ENCODE measurements around the gene MRPL30.
"Not testable (repeated sequence)": the region's sequence is repeated elsewhere in the genome, so short reads cannot be mapped to it uniquely, and the experiment has no call there.

MRPL30 gene

DNA sequence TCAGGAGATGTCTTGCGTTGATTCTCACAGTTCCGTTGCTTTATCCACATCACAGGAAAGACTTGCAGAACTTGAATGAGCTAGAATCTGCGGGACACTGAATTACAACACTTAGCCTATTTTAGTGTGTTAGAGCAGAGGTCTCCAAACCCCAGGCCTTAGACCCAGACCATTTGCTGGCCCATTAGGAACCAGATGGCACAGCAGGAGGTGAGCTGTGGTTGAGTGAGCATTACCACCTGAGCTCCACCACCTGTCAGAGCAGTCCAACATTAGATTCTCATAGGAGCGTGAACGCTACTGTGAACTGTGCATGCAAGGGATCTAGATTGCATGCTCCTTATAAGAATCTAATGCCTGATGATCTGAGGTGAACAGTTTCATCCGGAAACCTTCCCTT lies 3.8 kb downstream of the MRPL30 start:
- no peak for DNase-seq (ENCODE audit: low read depth in 2 of 3, low spot score in 2 of 3)

DNA sequence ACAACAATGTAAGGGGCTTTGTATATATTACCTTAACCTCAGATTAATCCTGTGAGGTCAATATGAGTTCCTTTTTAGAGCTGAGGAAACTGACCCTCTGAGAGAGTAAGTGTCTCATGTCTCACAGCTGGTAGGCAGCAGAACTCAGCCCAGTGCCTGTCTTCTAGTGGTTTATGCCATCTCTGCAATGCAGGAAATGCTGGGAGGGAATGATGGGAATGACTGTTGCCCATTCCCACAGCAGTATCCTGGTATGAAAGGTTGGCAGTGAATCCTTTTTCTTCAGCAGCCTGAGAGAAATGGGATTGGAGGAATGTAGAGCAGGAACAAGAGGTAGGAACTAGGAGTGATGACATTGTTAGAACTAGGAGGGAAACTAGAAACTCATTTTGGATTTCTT lies 6.0 kb downstream of the MRPL30 start:
- DNase-seq (ENCODE audit: low read depth in 2 of 3, low spot score in 2 of 3) = no peak

DNA sequence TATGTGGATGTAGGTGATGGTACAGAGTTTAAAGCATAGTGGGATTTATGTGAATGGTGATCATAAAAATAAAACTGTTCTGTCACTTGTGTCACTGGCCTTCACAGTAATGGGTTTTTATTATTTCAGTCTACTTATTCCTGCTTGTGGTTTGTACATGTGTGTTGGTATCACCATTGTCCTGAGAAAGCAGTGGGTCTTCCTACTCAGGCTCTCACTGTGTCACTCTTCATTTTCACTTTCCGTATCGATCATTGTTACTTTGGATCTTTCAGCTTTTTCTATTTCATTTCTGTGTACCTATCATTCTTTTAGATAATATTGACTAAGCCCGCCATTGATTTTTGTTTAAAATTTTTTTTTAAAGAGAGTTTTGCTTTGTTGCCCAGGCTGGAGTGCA lies 7.4 kb downstream of the MRPL30 start:
- no peak for DNase-seq (ENCODE audit: low read depth in 2 of 3, low spot score in 2 of 3)

DNA sequence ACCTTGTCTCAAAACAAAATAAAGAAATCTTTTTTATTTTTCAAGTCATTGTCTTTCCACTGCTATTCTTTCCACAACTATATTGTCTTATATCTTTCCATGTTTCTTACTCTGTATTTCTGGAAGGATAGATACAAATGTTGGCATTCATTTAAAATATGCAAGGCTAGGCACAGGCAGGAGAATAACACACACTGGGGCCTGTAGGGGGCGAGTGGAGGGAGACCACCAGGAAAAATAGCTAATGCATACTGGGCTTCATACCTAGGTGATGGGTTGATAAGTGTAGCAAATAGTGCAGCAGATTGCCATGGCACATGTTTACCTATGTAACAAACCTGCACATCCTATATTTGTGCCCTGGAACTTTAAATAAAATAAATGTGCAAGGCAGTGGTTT lies 9.6 kb downstream of the MRPL30 start:
- DNase-seq (ENCODE audit: low read depth in 2 of 3, low spot score in 2 of 3) = no peak

DNA sequence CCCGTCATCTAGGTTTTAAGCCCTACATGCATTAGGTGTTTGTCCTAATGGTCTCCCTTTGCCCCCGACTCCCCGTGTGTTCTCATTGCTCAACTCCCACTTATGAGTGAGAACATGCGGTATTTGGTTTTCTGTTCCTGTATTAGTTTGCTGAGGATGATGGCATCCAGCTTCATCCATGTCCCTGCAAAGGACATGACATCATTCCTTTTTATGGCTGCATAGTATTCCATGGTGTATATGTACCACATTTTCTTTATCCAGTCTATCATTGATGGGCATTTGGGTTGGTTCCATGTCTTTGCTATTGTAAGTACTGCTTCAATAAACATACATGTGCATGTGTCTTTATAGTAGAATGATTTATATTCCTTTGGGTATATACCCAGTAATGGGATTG lies 11.4 kb downstream of the MRPL30 start:
- not testable (repeated sequence) for DNase-seq (ENCODE audit: low read depth in 2 of 3, low spot score in 2 of 3)

DNA sequence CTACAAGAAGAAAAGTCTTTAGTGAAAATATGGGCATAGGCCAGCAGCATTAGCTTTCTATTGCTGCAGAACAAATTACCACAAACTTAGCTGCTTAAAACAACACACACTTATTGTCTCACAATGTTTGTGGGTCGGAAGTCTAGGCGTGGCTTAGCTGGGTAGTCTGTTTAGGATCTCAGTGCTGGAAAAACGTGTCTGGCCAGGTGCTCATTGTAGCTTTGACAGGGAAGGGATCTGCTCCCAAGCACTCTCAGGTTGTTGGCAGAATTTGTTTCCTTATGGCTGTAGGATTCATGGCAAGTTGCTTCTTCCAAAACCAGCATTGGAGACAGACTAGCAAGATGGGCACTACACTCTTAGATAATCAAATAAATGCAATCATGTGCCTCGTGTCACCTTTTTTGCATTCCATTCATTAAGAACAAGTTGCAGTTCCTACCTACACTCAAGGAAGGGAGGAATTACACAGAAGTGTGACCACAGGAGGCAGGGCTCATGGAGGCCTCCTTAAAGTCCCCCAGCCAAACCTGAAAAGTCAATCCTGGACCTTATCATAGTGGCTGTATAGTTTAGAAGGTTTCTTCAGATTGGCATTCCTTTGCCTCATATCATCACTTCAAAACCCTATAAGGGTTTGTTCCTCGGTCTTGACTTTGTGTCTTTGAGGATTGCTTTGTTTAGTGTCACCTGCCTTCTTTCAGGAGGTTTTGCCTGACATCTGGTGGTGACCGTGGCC lies 17.3 kb downstream of the MRPL30 start:
- no peak for DNase-seq (ENCODE audit: low read depth in 2 of 3, low spot score in 2 of 3)

DNA sequence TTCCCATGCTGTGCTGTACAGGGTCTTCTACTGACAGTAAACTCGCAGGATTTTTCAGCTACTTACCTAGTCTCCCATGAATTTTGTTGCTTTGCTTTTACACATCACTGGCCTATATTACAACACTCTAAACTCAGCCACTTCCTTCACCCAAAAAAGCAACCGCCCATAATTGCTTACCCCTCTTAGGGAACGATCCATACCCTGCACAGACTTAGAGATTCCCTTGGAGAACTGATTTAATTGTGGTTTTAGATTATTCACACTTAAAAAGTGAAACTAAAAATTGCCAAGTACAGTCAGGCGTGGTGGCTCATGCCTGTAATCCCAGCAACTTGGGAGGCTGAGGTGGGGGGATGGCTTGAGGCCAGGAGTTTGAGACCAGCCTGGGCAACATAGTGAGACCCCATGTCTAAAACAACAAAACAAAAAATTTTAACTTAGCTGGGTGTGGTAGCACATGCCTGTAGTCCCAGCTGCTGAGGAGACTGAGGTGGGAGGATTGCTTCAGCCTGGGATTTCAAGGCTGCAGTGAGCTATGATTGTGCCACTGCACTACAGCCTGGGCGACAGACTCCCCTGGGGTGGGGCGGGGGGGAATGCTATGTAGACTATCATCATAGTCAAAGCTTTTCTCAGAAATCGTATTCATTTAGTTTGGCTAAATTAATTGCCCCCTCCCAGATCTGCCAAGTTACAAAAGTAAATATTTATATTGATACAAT lies 19.3 kb downstream of the MRPL30 start:
- DNase-seq (ENCODE audit: low read depth in 2 of 3, low spot score in 2 of 3) = no peak

DNA sequence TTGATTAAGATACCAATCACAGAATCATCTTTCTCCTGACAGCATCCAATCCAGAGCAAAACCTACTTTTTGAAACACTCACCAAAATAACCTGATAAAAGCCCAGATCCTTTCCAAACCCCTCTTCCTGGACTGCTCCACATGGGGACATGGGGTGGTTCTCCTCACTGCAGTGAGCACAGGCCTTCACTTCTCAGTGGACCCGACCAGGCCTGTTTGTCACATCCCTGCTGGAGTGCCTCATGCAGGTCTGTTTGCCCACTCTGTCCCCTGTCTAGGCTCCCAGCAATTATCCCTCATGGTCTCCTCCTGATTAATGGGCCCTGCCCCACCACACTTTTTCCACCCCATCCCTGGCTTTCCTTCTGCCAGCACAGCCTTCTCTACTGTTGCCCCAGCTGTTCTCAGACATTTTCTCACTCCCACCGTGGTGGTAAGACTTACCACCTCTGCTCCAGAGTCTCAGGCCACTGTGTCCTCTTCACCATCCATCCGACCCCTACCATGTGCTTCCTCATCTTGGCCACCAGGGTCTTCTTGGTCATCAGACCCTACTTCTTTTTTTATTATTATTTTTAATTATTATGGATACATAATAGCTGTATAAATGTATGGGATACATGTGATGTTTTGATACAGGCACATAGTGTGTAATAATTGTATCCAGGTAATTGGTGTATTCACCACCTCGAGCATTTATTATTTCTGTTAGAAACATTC lies 21.1 kb downstream of the MRPL30 start:
- no peak for DNase-seq (ENCODE audit: low read depth in 2 of 3, low spot score in 2 of 3)

DNA sequence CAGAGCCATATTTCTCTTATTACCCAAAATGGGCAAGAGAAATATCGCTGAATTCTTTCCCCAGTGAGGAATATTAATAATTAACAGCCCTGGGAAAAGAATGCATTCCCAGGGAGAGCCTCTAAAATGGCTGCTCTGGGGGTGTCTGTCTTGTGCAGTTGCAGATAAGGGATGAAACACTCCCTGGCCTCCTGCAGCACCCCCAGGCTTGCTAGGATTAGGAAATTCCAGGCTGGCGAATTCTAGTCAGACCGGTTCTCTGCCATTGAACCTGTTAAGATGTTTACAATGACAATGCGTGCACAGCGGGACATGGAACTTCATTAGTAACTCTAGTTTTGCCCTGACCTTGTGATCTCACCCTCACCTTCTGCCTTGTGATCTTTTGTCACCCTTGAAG lies 24.5 kb downstream of the MRPL30 start:
- DNase-seq (ENCODE audit: low read depth in 2 of 3, low spot score in 2 of 3) = no peak

DNA sequence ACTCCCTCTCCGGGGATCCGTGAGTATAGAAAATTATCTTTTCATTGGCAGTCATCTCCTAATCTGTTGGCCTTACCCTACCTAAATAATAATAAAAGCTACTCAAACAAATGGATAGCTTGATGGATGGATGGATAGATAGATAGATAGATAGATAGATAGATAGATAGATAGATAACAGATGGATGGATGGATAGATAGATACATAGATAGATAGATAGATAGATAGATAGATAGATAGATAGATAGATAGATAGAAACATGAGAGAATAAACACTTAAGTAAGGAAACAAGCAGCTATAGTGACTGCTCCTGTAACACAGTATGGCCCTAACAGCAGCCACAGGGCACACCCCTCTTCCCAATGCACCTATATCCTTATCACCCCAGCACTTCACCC lies 35.1 kb downstream of the MRPL30 start:
- DNase-seq (ENCODE audit: low read depth in 2 of 3, low spot score in 2 of 3) = no peak

DNA sequence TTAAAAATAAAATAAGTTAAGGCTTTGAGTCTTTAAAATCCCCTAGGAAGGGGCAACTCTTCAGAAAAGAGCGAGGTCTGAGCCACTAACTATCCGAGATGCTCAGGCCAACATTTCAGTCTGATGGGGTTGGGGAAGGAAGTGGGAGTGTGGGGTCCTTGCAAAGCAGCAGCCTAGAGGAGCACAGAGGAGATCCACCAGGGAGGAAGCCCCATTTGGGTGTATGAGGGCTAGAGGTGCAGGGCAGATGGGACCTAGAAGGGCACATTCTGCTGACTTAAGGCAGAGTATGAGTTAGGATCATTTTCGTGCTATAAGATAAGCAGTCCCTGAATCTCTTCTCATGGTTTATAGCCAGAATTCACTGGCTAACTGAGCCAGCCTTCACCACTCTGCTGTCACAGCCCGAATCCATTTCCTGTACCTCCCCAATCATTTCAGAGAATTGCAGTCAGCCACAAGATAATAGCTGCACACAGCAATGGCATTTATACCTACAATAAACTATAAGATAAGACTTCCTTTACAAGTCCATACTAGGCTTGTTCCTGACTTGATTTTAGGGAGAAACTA lies 37.0 kb downstream of the MRPL30 start:
- DNase-seq (ENCODE audit: low read depth in 2 of 3, low spot score in 2 of 3) = no peak

DNA sequence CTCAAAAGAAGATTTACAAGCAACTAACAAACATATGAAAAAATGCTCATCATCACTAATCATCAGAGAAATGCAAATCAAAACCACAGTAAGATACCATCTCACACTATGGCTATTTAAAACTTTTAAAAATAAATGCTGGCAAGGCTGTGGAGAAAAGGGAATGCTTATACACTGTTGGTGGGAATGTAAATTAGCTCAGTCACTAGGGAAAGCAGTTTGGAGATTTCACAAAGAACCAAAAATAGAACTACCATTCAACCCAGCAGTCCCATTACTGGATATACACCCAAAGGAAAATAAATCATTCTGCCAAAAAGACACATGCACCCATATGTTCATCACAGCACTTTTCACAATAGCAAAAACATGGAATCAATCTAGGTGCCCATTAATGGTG lies 52.2 kb downstream of the MRPL30 start:
- DNase-seq (ENCODE audit: low read depth in 2 of 3, low spot score in 2 of 3) = not testable (repeated sequence)

DNA sequence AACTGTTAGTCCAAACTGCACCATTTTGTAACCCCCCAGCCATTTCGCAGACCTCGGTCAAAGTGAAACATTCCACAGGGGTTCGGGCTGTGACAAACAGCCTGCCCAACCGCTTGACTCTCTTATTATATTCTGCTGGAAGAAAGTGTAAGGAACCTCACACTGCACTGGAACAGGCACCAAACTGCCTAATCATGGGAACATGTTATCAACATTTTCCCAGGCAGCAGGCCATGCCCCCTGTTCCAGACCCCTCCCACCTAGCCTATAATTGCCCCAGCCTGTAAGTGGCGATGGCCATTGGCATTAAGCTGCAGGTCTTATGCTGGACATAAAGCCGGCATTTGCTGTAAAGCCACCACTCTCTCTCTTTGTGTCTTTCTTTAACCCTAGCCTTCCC lies 57.6 kb downstream of the MRPL30 start:
- no peak for DNase-seq (ENCODE audit: low read depth in 2 of 3, low spot score in 2 of 3)

DNA sequence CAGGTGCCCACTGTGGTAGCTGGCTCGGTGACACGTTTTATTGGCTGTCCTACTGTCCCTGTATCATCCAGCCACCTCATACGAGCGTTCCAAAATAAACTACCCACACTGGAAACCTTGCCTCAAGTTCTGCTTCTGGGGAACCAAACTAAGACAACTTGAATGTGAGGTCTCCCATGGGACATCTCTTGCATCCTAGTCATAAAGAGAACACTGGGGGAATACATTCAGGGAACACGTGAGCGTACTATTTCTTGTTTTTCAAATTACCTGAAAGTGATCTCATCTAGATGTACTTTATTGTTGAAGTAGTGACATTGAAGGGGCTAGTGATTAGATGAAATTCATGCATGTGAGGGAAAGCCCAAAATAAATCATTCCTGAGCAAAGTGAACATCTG lies 59.4 kb downstream of the MRPL30 start:
- DNase-seq (ENCODE audit: low read depth in 2 of 3, low spot score in 2 of 3) = no peak

DNA sequence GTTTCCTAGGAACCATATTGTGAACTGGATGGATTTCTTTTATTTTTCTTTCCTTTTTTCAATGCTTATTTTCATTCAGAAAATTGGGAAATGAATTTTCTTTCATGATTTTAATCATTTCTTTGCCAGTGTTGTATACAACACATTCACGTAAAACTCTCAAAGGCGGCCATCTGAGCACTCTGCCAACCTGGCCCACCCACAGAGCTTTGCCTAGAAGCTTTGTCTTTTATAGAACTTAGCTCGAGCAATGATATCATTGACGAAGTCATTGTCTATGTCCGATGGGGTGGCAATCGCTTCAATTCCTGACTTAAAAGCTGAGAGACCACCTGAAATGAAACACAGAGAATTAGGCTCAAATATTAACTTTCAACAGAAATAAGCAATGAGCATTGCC lies 61.2 kb downstream of the MRPL30 start:
- DNase-seq (ENCODE audit: low read depth in 2 of 3, low spot score in 2 of 3) = no peak

All from activated CD8-positive, alpha-beta memory T cell treated with anti-CD3 and anti-CD28 coated beads for 48 hours (primary cell).